GM04504 (cell line): Measurements from ENCODE around the gene CCL28.

Experiments used
- DNase-seq: peaks from one replicate; pipeline ENCODE4 v3.0.0-alpha.2; 2012; ENCODE audit warnings: low read depth

Gene CCL28

DNA sequence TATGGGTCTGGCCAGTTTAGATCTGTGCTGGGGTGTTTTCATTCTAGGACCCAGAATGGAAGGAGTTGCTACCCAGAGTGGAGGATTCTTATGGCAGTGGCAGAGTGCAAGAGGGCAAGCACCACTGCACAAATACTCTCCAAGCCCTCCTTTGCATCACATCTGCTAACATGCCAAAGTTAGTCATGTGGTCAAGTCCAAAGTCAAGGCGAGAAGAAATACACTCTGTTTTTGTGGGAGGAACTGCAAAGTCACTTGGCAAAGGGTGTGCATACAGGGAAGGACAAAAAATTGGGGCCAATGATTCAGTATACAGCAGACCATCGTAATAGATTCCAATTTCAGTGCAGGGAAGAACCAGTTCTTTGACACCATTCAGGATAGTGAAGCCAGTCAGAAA lies 55.1 kb downstream of the CCL28 start:
- no peak for DNase-seq

DNA sequence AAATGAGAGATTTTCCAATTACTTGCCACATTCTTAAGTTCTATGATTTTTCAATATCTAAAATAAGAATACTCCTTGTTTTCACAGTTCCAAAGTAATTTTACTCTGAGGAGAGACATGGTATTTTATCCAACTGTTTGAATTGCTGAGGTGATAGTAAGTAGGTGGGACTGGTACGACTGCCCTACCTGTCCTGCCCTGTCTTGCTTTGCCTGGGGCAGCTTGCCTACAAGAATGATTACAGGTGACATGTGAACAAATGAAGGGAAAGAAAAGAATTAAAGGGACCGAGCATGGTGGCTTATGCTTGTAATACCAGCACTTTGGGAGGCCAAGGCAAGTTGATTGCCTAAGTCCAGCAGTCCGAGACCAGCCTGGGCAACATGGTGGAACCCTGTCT lies 57.4 kb downstream of the CCL28 start:
- no peak for DNase-seq

DNA sequence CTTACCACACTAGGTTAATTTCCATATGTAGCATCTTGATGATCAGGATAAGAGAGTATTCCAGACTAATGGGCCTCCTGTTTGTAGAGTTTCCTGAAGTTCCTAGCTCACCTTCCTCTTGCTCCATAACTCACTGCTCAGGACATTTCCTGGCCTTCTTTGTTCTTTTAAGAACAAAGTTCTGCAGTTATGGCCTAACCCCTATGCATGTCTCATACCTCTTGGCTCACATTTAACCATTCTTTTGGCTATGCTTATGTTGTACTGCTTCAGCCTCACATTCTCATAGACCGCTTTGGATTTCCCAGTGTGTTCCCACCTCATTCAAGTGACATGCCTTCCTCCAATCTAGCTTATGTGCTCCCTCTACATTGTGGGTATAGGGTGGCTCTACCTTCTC lies 58.5 kb downstream of the CCL28 start:
- DNase-seq, result no peak

DNA sequence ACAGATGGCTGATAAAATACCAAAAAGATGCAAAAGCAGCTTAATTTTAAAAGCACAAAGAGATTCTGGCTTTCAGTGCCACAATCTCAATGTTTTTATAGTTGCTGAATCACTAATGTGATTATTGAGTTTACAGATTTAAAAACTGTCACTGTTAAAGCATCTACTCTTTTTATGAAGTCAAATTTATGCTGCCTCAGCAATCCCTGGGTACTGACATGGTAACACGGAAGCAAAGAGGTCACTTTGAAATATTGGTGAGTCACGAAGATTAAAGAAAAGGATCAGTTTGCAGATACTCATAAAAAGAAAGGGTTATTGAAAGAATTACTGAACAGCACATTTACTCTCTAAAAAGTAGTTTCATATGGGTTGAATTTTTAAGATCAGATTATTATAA lies 59.3 kb downstream of the CCL28 start:
- no peak for DNase-seq

DNA sequence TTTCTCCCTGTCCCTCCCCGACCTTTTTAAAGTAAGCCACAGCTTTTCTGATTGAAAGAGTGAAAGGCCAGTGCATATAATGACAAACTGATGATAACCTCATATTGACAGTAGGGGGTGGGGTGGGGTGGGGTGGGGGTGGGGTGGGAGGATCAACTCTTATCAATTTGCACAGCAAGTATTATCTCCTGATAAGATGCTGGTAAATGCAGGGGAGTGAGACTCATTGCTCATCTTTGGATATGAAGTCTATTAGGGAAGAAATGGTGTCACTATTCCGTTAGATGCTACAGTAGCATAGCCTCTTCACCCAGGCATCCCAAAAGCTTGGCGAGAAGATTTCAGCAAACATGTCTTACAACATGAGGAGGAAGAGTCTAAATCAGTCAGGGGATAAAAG lies 60.1 kb downstream of the CCL28 start:
- no peak for DNase-seq

DNA sequence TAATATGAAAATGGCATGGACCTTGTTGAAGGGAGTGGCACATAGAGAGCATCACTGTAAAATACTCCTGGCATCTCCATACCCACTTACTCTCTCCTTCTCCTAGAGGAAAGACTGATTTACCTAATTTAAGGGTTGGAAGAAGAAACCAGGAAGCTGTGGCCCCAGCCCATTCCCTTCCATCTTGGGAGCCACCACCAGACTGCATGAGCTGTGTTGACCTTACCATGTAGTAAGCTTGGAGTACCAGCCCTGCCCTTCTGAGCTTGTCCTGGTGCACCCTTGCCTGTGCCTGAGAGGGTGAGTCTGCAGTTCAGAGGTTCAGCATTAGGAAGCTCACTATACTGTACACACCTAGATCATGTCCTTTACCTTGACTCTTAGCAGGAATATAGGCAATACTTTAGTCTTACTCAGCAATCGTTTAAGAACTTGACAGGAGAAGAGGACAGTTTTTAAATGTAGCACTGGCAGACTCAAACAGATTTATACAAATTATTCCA lies 63.3 kb downstream of the CCL28 start:
- DNase-seq, result no peak

DNA sequence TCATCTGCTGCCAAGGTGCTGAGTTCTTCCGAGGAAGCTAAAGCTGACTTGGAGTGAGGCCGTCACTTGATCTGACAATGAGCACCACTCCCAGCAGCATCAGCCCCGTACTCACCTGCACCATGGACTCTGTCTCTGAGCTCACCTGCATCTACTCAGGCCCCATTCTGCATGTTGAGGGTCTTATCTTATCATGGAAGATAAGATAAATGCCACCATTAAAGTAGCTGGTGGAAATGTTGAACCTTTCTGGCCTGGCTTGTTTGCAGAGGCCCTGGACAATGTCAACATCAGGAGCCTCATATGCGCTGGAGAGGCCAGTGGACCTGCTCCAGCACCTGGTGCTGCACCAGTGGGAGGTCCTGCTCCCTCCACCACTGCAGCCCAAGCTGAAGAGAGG lies 64.0 kb downstream of the CCL28 start:
- DNase-seq, result no peak

DNA sequence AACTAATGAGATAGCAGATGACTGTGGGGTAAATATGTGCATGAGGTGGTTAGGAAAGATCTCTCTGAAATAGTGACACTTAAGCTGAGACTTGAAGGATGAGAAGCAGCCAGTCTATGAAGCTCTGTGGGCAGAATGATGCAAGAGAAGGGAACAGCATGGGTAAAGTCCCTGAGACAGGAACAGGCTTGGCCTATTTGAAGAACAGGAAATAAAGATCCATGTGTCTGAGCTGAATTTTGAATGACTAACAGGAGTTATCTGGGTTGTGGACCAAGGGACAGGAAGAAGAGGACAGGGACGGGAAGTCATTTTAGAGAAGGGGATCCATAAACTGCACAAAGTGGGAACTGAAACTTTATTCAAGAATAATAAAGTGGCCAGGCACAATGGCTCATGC lies 73.3 kb downstream of the CCL28 start:
- DNase-seq, result no peak

DNA sequence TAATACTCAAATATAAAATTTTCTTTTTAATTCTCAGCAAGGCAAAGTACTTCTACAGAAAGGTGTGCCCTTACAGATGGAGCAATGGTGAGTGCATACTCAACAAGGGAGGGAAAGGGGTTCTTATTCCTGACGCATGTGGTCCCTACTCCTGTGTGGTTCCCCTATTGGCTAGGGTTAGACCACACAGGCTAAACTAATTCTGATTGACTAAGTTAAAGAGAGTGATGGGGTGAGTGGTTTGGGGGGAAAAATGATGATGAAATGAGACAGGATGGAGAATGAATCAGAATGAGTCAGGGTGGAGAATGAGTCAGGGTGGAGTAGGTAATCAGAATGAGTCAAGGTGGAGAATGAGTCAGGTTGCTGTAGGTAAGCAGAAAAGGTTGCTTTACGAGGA lies 76.0 kb downstream of the CCL28 start:
- DNase-seq, result no peak

DNA sequence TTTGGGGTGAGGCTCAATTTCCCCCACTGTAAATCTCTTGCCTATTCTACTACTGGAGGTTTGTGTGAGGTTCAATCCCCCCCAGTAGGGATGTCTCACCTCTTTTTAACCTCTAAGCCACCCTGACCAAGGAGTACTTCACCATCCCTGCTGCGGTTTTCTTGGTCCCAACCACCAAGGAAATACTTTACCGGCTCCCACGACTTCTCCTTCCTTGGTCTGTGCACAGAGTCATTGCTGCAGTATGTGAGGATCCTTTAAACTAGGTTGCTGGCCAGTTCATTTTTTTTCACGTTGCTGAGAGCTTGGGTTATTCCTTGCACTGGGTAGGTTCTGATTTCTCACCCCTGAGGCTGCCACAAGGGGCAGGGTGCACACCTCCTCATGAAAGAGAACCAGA lies 76.5 kb downstream of the CCL28 start:
- no peak for DNase-seq

DNA sequence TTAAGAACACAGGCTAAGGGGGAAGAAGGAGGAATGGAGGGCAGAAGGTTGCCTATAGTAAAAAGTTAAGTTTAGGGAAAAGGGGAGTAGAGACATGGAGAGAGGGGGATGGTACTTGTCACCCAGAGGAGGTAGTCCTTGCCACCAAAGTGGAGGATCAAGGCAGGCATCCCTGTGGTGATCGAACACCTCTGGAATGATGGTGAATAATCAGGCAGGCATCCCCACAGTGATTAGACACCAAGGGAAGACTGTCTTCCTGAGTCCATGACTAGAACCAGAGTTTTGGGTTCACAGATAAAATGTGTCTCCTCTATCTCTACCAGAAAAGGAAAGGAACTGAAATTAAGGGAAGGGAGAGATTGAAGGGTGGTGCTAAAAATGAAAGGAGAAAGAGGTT lies 79.8 kb downstream of the CCL28 start:
- no peak for DNase-seq
